Measurements from ENCODE around the gene MAPKAPK5. TPM values are rescaled to one million over a fixed set of nuclear protein-coding genes. Genes with fewer than 3 reads are reported as not detected.

Gene MAPKAPK5, protein sequence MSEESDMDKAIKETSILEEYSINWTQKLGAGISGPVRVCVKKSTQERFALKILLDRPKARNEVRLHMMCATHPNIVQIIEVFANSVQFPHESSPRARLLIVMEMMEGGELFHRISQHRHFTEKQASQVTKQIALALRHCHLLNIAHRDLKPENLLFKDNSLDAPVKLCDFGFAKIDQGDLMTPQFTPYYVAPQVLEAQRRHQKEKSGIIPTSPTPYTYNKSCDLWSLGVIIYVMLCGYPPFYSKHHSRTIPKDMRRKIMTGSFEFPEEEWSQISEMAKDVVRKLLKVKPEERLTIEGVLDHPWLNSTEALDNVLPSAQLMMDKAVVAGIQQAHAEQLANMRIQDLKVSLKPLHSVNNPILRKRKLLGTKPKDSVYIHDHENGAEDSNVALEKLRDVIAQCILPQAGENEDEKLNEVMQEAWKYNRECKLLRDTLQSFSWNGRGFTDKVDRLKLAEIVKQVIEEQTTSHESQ
- total RNA-seq, result 10 to 100 TPM; 17.1 to 43.2 TPM

DNA sequence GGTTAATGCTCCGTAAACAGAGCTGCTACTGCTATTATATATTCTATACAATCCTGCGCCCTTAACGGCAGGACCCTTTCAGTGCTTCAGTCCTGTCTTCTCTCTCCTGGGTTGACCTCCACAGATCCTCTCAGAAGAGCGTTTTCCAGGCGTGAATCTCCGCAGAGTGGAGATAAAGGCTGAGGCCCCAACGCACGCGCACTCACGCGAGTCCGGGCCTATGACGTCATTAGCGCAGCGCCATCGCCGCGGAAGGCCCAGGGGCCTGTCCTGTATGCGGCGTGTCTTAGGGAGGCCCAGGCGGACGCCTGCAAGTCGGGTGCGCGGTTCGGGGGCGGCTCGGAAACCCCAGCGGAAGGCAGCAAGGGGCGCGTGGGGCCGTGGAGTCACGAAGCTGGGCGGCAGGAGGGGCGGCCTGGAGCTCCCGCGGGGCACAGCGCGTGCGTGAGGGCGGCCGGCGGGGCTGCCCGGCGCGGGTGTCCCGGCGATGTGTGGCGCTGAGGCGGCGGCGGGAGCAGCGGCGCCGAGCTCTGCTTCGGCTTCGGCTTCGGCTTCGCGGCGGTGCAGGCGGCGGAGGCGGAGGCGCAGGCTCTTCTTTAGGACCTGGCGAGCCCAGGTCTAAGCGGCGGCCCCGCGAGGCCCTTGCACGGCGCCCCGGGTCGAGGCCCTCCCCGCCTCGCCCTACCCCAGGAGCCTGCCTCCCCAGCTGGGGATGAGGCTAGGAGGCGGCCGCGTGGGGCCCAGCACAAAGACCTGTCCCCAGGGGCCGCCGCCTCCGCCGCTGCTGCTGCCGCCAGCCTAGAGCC is at the start of gene MAPKAPK5:
MAPKAPK5 (plus strand) TSS at position 479 of the 806 bp plus-strand sequence. CDS start 506 bp downstream, outside the sequence.
- Histone ChIP-seq H3K27ac (peak within 1 kb of the TSS; percentile 87 to 99 (median 94)), H3K4me1 (peaks cover 37% of the 10 kb centered on the region), H3K4me3 (peak within 1 kb of the TSS; percentile 59 to 96), H3K27me3 (no peaks in the 10 kb centered on the region), H3K36me3 (replicated peaks in 1 of 2; ENCODE audit: insufficient read depth in 1 of 2, low read depth in 2 of 2) (no peaks in the 10 kb centered on the region), H3K9me3 (no peaks in the 10 kb centered on the region)
- intact Hi-C loops (cut with DNase I), result no loop called here
- 0 to 1% methylated on average over 11 to 78 of the region's 84 CpGs for WGBS, 2 donors
- DNase-seq (peak; percentile 92 to 94 (median 93)), ATAC-seq (peak; percentile 97)
- TF ChIP-seq, protein P1, sequence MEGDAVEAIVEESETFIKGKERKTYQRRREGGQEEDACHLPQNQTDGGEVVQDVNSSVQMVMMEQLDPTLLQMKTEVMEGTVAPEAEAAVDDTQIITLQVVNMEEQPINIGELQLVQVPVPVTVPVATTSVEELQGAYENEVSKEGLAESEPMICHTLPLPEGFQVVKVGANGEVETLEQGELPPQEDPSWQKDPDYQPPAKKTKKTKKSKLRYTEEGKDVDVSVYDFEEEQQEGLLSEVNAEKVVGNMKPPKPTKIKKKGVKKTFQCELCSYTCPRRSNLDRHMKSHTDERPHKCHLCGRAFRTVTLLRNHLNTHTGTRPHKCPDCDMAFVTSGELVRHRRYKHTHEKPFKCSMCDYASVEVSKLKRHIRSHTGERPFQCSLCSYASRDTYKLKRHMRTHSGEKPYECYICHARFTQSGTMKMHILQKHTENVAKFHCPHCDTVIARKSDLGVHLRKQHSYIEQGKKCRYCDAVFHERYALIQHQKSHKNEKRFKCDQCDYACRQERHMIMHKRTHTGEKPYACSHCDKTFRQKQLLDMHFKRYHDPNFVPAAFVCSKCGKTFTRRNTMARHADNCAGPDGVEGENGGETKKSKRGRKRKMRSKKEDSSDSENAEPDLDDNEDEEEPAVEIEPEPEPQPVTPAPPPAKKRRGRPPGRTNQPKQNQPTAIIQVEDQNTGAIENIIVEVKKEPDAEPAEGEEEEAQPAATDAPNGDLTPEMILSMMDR (IDR thresholded peaks at IDR 0.05), result peak in 1 of 7 experiments; percentile 35
- peak; percentile 43 to 84 (median 80) for TF ChIP-seq POLR2A (IDR thresholded peaks at IDR 0.05)

DNA sequence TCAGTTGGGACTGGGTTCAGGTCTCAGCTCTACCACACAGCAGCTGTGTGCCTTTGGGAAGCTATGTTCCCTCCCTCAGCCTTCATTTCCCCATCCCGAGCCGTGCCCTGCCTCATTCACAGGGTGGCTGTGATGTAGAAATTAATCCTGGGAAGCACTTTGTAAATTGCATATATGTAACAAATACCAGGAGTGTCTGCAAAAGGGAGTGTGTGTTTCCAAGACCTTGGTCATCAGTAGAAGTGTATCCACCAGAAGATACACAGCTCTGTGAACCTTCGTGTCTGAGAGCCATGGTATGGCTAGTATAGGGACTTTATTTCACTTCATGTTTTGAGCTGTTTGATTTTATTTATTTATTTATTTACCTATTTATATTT is 49.2 kb upstream of the MAPKAPK5 start:
- TF ChIP-seq POLR2A (IDR thresholded peaks at IDR 0.05), result no peak
- TF ChIP-seq, protein P1 (IDR thresholded peaks at IDR 0.05), result no peak
- ATAC-seq, result no peak
- Histone ChIP-seq H3K9me3 (no peaks in the 10 kb centered on the region), H3K4me1 (peaks cover 12% of the 10 kb centered on the region), H3K27ac (no peak overlapping the region), H3K36me3 (replicated peaks in 1 of 2; ENCODE audit: insufficient read depth in 1 of 2, low read depth in 2 of 2) (peaks cover 0 to 28% of the 10 kb centered on the region in 2 donors), H3K4me3 (no peak overlapping the region), H3K27me3 (no peaks in the 10 kb centered on the region)
- intact Hi-C loops (cut with DNase I), result loop anchor here (5.0 kb wide), 1 partner anchor 46 kb away; no protein-coding TSS in a partner anchor
- 87 to 100% methylated on average over 3 of the region's 3 CpGs for WGBS, 2 donors
- DNase-seq, result no peak

DNA sequence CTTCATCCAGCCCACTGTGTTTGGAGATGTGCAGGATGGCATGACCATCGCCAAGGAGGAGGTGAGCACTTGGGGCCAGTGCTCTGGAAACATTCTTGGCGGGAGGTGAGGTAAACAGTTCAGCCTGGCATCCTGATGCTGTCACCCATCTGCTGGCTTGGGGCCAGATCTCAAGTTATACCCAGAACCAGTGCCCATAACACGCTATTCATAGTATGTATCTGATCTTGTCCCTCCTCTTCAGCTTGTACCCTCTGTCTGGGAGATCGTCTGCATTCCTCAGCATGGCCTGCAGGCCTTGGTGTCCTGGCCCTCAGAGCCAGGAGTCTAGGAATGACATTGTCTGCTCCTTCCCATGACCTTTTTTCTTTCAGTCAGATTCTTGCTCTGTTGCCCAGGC is 43.8 kb upstream of the MAPKAPK5 start:
- Histone ChIP-seq H3K36me3 (replicated peaks in 1 of 2; ENCODE audit: insufficient read depth in 1 of 2, low read depth in 2 of 2) (peaks cover 0 to 35% of the 10 kb centered on the region in 2 donors), H3K27me3 (no peaks in the 10 kb centered on the region), H3K9me3 (no peaks in the 10 kb centered on the region), H3K4me3 (no peak overlapping the region), H3K4me1 (no peaks in the 10 kb centered on the region), H3K27ac (no peak overlapping the region)
- no peak for DNase-seq
- ATAC-seq, result no peak
- 75 to 86% methylated on average over 1 to 4 of the region's 4 CpGs for WGBS, 2 donors
- intact Hi-C loops (cut with DNase I), result no loop called here
- TF ChIP-seq POLR2A (IDR thresholded peaks at IDR 0.05), result no peak

DNA sequence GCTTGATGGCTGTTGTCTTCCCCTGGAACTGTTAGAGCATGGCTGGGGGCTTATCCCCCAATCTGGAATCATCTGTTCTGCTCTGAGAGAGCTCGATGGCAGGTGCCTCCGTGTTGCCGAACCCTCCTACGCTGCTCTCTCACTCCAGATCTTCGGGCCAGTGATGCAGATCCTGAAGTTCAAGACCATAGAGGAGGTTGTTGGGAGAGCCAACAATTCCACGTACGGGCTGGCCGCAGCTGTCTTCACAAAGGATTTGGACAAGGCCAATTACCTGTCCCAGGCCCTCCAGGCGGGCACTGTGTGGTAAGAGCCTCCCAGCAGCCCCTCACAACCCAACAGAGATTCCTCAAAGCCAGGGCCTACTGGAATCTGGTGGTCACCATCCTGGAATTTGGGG is 42.3 kb upstream of the MAPKAPK5 start:
- H3K27ac ChIP-seq, result no peak overlapping the region
- no peaks in the 10 kb centered on the region for H3K4me1 ChIP-seq
- no peaks in the 10 kb centered on the region for H3K9me3 ChIP-seq
- peaks cover 0 to 33% of the 10 kb centered on the region in 2 donors for H3K36me3 ChIP-seq (replicated peaks in 1 of 2; ENCODE audit: insufficient read depth in 1 of 2, low read depth in 2 of 2)
- DNase-seq, result no peak
- 93 to 100% methylated on average over 5 to 9 of the region's 9 CpGs for whole genome bisulfite sequencing, 2 donors
- H3K4me3 ChIP-seq, result no peak overlapping the region
- intact Hi-C loops (cut with DNase I), result no loop called here
- no peak for TF ChIP-seq POLR2A (IDR thresholded peaks at IDR 0.05)
- TF ChIP-seq, protein P1 (IDR thresholded peaks at IDR 0.05), result no peak
- ATAC-seq, result no peak
- no peaks in the 10 kb centered on the region for H3K27me3 ChIP-seq

DNA sequence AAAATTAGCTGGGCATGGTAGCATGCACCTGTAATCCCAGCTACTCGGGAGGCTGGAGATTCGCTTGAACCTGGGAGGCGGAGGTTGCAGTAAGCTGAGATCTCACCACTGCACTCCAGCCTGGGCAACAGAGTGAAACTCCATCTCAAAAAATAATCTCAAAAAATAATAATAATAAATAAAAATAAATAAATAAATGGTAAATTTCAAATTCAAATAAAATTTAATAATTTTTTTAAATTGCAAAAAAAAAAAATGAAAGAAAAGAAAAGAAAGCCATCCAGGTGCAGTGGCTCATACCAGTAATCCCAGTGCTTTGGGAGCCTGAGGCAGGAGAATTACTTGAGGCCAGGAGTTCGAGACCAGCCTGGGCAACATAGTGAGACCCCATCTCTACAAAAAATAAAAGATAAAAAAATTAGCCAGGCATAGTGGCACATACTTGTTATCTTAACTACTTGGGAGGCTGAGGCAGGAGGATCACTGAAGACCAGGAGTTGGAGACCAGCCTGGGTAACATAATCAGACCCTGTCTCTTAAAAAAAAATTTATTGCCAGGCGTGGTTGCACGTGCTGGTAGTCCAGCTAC is 38.9 kb upstream of the MAPKAPK5 start:
- ATAC-seq, result no peak
- H3K4me3 ChIP-seq, result no peak overlapping the region
- TF ChIP-seq POLR2A (IDR thresholded peaks at IDR 0.05), result no peak
- TF ChIP-seq, protein P1 (IDR thresholded peaks at IDR 0.05), result no peak
- WGBS, 2 donors, result 90 to 97% methylated on average over 6 of the region's 6 CpGs
- no peak overlapping the region for H3K27ac ChIP-seq
- no peaks in the 10 kb centered on the region for H3K27me3 ChIP-seq
- no peak for DNase-seq
- H3K9me3 ChIP-seq, result no peaks in the 10 kb centered on the region
- intact Hi-C loops (cut with DNase I), result no loop called here
- H3K4me1 ChIP-seq, result no peaks in the 10 kb centered on the region
- H3K36me3 ChIP-seq (replicated peaks in 1 of 2; ENCODE audit: insufficient read depth in 1 of 2, low read depth in 2 of 2), result peaks cover 0 to 34% of the 10 kb centered on the region in 2 donors

Measured in body of pancreas (tissue), 4 donors.